HG03064 (cell line): Measurements from ENCODE around the gene GARIN5B.
"Not testable (repeated sequence)": the region's sequence is repeated elsewhere in the genome, so short reads cannot be mapped to it uniquely, and the experiment has no call there.

Experiments
- ATAC-seq: cut with Tn5 transposase; IDR thresholded peaks from one replicate; pipeline ENCODE4 v1.9.1; 2021; ENCODE audit warnings: low read depth; ENCODE audit not compliant: unreplicated experiment

GARIN5B gene

GRCh38 chr19:55329791-55330190, 33.3 kb downstream of the GARIN5B start:
- not testable (repeated sequence) for ATAC-seq

GRCh38 chr19:55328774-55329318, 34.2 kb downstream of the GARIN5B start:
- ATAC-seq: not testable (repeated sequence)

- ATAC-seq: no peak
Observed at GRCh38 chr19:55325172-55325571, 37.9 kb downstream of the GARIN5B start, which contains the start of gene TMEM150B. Gene TMEM150B (minus strand): TSS chr19:55325341. CDS start chr19:55321036, 4,305 bp downstream.

GRCh38 chr19:55324662-55325061, 38.4 kb downstream of the GARIN5B start:
- ATAC-seq: no peak

GRCh38 chr19:55322204-55322885, 40.7 kb downstream of the GARIN5B start:
- ATAC-seq: no peak

- ATAC-seq: no peak
Observed at GRCh38 chr19:55321466-55322137, 41.5 kb downstream of the GARIN5B start.

GRCh38 chr19:55320844-55321419, 42.1 kb downstream of the GARIN5B start:
- ATAC-seq: no peak

GRCh38 chr19:55319785-55320184, 43.3 kb downstream of the GARIN5B start:
- ATAC-seq: no peak

- no peak for ATAC-seq
Observed at GRCh38 chr19:55316646-55317045, 46.4 kb downstream of the GARIN5B start.

- ATAC-seq: no peak
Observed at GRCh38 chr19:55315956-55316525, 47.0 kb downstream of the GARIN5B start.

GRCh38 chr19:55314396-55314795, 48.7 kb downstream of the GARIN5B start:
- no peak for ATAC-seq

- ATAC-seq: no peak
Observed at GRCh38 chr19:55312621-55313512, 50.2 kb downstream of the GARIN5B start.

- no peak for ATAC-seq
Observed at GRCh38 chr19:55311797-55312196, 51.3 kb downstream of the GARIN5B start.

GRCh38 chr19:55311397-55311796, 51.7 kb downstream of the GARIN5B start:
- ATAC-seq: no peak

- no peak for ATAC-seq
Observed at GRCh38 chr19:55310498-55310897, 52.6 kb downstream of the GARIN5B start.

GRCh38 chr19:55309448-55309847, 53.6 kb downstream of the GARIN5B start:
- ATAC-seq: no peak

- ATAC-seq: no peak
Observed at GRCh38 chr19:55308281-55308680, 54.8 kb downstream of the GARIN5B start.

GRCh38 chr19:55306712-55307111, 56.3 kb downstream of the GARIN5B start:
- ATAC-seq: no peak

GRCh38 chr19:55305983-55306562, 57.0 kb downstream of the GARIN5B start:
- ATAC-seq: no peak

GRCh38 chr19:55305491-55305890, 57.6 kb downstream of the GARIN5B start:
- ATAC-seq: no peak
